HG03280 (cell line): ENCODE measurements around the gene POU4F1.

Experiments
- ATAC-seq: cut with Tn5 transposase; IDR thresholded peaks from one replicate; pipeline ENCODE4 v1.9.1; 2021; ENCODE audit warnings: mild to moderate bottlenecking, moderate library complexity; ENCODE audit not compliant: unreplicated experiment

Gene POU4F1

GRCh38 chr13:78593652-78594455, 9.5 kb downstream of the POU4F1 start:
- ATAC-seq, result no peak

- no peak for ATAC-seq
These were observed 10.2 kb downstream of the POU4F1 start for GRCh38 chr13:78593129-78593528.

GRCh38 chr13:78592584-78592983, 10.8 kb downstream of the POU4F1 start:
- no peak for ATAC-seq

GRCh38 chr13:78589206-78589605, 14.1 kb downstream of the POU4F1 start:
- ATAC-seq, result no peak

- no peak for ATAC-seq
These were observed 16.0 kb downstream of the POU4F1 start for GRCh38 chr13:78587395-78587794.

GRCh38 chr13:78586706-78587105, 16.6 kb downstream of the POU4F1 start:
- no peak for ATAC-seq

GRCh38 chr13:78576261-78576660, 27.1 kb downstream of the POU4F1 start:
- no peak for ATAC-seq

GRCh38 chr13:78572459-78572858, 30.9 kb downstream of the POU4F1 start:
- no peak for ATAC-seq

GRCh38 chr13:78569029-78569428, 34.3 kb downstream of the POU4F1 start:
- no peak for ATAC-seq

GRCh38 chr13:78566631-78567030, 36.7 kb downstream of the POU4F1 start:
- no peak for ATAC-seq

- no peak for ATAC-seq
These were observed 41.0 kb downstream of the POU4F1 start for GRCh38 chr13:78562237-78562889.
